Astrocyte (in vitro differentiated cells and primary cell): ENCODE results near the gene GNAQ. TPM values are rescaled to one million over a fixed set of nuclear protein-coding genes. Genes with fewer than 3 reads are reported as not detected.
A peak's percentile ranks its signal among the peaks of the same experiment; 100 is the strongest.

ENCODE experiments used
- DNase-seq: peaks from one replicate; pipeline ENCODE4 v3.0.0-alpha.2; 2010; ENCODE audit warnings: low read depth
- FAIRE-seq: peaks from 2 replicates; lab custom pipeline; 2011; peaks lifted over from hg19 to GRCh38; lab: Jason Lieb, UNC
- H2AFZ ChIP-seq: 2 replicates; pipeline ENCODE4 v1.6.0; 2012; ENCODE audit warnings: low read depth, low read length, inconsistent platforms
- H3K27ac ChIP-seq: 2 replicates; pipeline ENCODE4 v1.5.1; 2011; ENCODE audit warnings: low read depth, low read length, inconsistent platforms
- H3K27me3 ChIP-seq: 2 replicates; pipeline ENCODE4 v1.6.0; 2011; ENCODE audit warnings: low read length, inconsistent platforms; ENCODE audit not compliant: insufficient read depth
- H3K36me3 ChIP-seq: 2 replicates; pipeline ENCODE4 v1.5.1; 2011; ENCODE audit warnings: low read length, inconsistent platforms; ENCODE audit not compliant: insufficient read depth
- H3K4me1 ChIP-seq: 2 replicates; pipeline ENCODE4 v1.5.1; 2011; ENCODE audit warnings: low read length, inconsistent platforms; ENCODE audit not compliant: insufficient read depth
- H3K4me2 ChIP-seq: 2 replicates; pipeline ENCODE4 v1.6.0; 2012; ENCODE audit warnings: low read length, inconsistent platforms
- H3K4me3 ChIP-seq: 2 replicates; pipeline ENCODE4 v1.5.1; 2011; ENCODE audit warnings: low read depth, mild to moderate bottlenecking, low read length, inconsistent platforms; ENCODE audit not compliant: insufficient read depth
- H3K79me2 ChIP-seq: 2 replicates; pipeline ENCODE4 v1.6.0; 2012; ENCODE audit warnings: mild to moderate bottlenecking, low read length, inconsistent platforms; ENCODE audit not compliant: insufficient read depth
- H3K9ac ChIP-seq: 2 replicates; pipeline ENCODE4 v1.6.0; 2012; ENCODE audit warnings: mild to moderate bottlenecking, low read length, inconsistent platforms
- H3K9me3 ChIP-seq: 2 replicates; pipeline ENCODE4 v1.5.1; 2012; ENCODE audit warnings: low read depth, mild to moderate bottlenecking, low read length, inconsistent platforms; ENCODE audit not compliant: insufficient read depth
- H4K20me1 ChIP-seq: 2 replicates; pipeline ENCODE4 v1.6.0; 2012; ENCODE audit warnings: low read length, inconsistent platforms; ENCODE audit not compliant: insufficient read depth
- H3K27ac Mint-ChIP-seq: one replicate; pipeline ENCODE4 v1.8.0; 2021; ENCODE audit warnings: mild to moderate bottlenecking, mixed read lengths; ENCODE audit not compliant: unreplicated experiment
- H3K27me3 Mint-ChIP-seq: one replicate; pipeline ENCODE4 v1.8.0; 2021; ENCODE audit warnings: low read depth, mixed read lengths; ENCODE audit not compliant: unreplicated experiment
- H3K36me3 Mint-ChIP-seq: one replicate; pipeline ENCODE4 v1.8.0; 2021; ENCODE audit warnings: low read depth, mixed read lengths; ENCODE audit not compliant: unreplicated experiment
- H3K4me1 Mint-ChIP-seq: one replicate; pipeline ENCODE4 v1.8.0; 2021; ENCODE audit warnings: low read depth, mixed read lengths; ENCODE audit not compliant: unreplicated experiment
- H3K4me3 Mint-ChIP-seq: one replicate; pipeline ENCODE4 v1.8.0; 2021; ENCODE audit warnings: mild to moderate bottlenecking, moderate library complexity, mixed read lengths; ENCODE audit not compliant: unreplicated experiment
- H3K9me3 Mint-ChIP-seq: one replicate; pipeline ENCODE4 v1.8.0; 2021; ENCODE audit warnings: mild to moderate bottlenecking, mixed read lengths; ENCODE audit not compliant: unreplicated experiment
- EZH2 ChIP-seq: IDR thresholded peaks from 2 replicates; pipeline ENCODE4 v1.6.1; 2012; ENCODE audit warnings: mild to moderate bottlenecking, low read length, inconsistent platforms; ENCODE audit not compliant: insufficient read depth
- total RNA-seq: library from RNA; stranded (reverse); gene quantifications from 2 replicates; pipeline ENCODE4 v1.2.1, GENCODE V29; 2021
- TF ChIP-seq, protein P1 (sequence below): IDR thresholded peaks from 2 replicates; pipeline ENCODE4 v1.5.1; 2011; ENCODE audit warnings: low read depth, mild to moderate bottlenecking, inconsistent platforms, low read length, moderate library complexity; ENCODE audit not compliant: insufficient read depth

Gene GNAQ
- total RNA-seq, 1 donor from 2014 or later, result 74.9 TPM

DNA sequence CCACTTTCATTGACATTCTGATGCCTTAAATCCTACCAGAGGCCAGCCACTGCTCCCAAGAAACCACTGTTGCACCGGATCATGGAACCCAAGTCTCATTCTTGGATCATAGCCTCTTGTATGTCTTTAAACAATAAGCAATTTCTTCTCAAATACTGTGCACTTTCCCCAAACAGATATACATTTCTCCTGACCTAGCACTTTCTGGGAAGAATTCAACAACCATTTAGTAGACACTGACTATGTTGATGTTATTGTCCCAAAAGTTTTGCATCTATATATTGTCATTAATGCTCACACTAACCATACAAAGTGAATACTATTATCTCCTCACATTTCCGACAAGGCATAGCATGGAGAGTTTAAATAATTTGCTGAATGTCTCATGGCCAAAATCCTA is 123.3 kb downstream of the GNAQ start:
- Histone ChIP-seq H3K27me3 (no peaks in the 10 kb centered on the region), H3K79me2 (peaks cover 32% of the 10 kb centered on the region), H4K20me1 (peaks cover 31% of the 10 kb centered on the region), H3K9ac (no peak overlapping the region), H3K4me2 (no peak overlapping the region), H2AFZ (no peak overlapping the region), H3K36me3 (no peaks in the 10 kb centered on the region), H3K9me3 (no peaks in the 10 kb centered on the region), H3K4me1 (peaks cover 11% of the 10 kb centered on the region), H3K4me3 (no peak overlapping the region), H3K27ac (no peak overlapping the region)
- Mint-ChIP-seq H3K36me3 (peaks cover 10% of the 10 kb centered on the region), H3K27ac (no peak overlapping the region), H3K4me1 (peaks cover 19% of the 10 kb centered on the region), H3K4me3 (no peak overlapping the region), H3K27me3 (no peaks in the 10 kb centered on the region), H3K9me3 (no peaks in the 10 kb centered on the region)
- DNase-seq (no peak), FAIRE-seq (no peak)
- TF ChIP-seq, protein P1, sequence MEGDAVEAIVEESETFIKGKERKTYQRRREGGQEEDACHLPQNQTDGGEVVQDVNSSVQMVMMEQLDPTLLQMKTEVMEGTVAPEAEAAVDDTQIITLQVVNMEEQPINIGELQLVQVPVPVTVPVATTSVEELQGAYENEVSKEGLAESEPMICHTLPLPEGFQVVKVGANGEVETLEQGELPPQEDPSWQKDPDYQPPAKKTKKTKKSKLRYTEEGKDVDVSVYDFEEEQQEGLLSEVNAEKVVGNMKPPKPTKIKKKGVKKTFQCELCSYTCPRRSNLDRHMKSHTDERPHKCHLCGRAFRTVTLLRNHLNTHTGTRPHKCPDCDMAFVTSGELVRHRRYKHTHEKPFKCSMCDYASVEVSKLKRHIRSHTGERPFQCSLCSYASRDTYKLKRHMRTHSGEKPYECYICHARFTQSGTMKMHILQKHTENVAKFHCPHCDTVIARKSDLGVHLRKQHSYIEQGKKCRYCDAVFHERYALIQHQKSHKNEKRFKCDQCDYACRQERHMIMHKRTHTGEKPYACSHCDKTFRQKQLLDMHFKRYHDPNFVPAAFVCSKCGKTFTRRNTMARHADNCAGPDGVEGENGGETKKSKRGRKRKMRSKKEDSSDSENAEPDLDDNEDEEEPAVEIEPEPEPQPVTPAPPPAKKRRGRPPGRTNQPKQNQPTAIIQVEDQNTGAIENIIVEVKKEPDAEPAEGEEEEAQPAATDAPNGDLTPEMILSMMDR, result no peak
- TF ChIP-seq EZH2, result no peak

- Histone ChIP-seq H3K36me3 (no peaks in the 10 kb centered on the region), H4K20me1 (peaks cover 31% of the 10 kb centered on the region), H3K9me3 (no peaks in the 10 kb centered on the region), H3K4me3 (no peak overlapping the region), H2AFZ (no peak overlapping the region), H3K9ac (no peak overlapping the region), H3K27ac (no peak overlapping the region), H3K27me3 (no peaks in the 10 kb centered on the region), H3K4me2 (peak overlapping the region; percentile 9), H3K4me1 (peaks cover 11% of the 10 kb centered on the region), H3K79me2 (peaks cover 27% of the 10 kb centered on the region)
- Mint-ChIP-seq H3K27ac (no peak overlapping the region), H3K36me3 (peaks cover 10% of the 10 kb centered on the region), H3K4me1 (peaks cover 23% of the 10 kb centered on the region), H3K27me3 (no peaks in the 10 kb centered on the region), H3K4me3 (no peak overlapping the region), H3K9me3 (no peaks in the 10 kb centered on the region)
- TF ChIP-seq, protein P1, result no peak
- no peak for TF ChIP-seq EZH2
- DNase-seq (no peak), FAIRE-seq (no peak)
Observed at GRCh38 chr9:77907585-77907984, 124.0 kb downstream of the GNAQ start.

DNA sequence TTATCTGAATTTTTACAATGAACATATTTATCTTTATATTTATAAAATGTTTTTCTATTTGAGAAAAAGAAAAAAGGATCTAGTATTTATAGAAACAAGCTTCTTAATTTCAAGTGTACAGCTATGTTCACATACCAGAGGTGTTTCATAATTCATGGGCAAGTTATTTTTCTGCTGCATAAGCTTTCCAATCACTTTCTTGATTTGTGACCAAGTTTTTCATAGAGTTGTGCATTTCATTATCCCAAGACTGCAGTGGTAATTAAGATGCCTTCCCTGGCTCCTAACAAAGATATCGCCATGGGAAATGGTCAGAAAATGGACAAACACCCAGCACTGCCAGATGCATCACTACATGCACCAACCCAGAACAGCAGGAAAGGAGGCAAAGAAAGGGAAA is 124.6 kb downstream of the GNAQ start:
- H3K27ac ChIP-seq, result no peak overlapping the region
- no peak overlapping the region for H2AFZ ChIP-seq
- H3K9ac ChIP-seq, result no peak overlapping the region
- DNase-seq (no peak), FAIRE-seq (no peak)
- H4K20me1 ChIP-seq, result peaks cover 31% of the 10 kb centered on the region
- H3K4me2 ChIP-seq, result peak overlapping the region; percentile 9
- no peaks in the 10 kb centered on the region for H3K27me3 Mint-ChIP-seq
- H3K9me3 ChIP-seq, result no peaks in the 10 kb centered on the region
- no peak overlapping the region for H3K4me3 ChIP-seq
- peaks cover 19% of the 10 kb centered on the region for H3K4me1 Mint-ChIP-seq
- H3K27ac Mint-ChIP-seq, result no peak overlapping the region
- no peak overlapping the region for H3K4me3 Mint-ChIP-seq
- TF ChIP-seq EZH2, result no peak
- TF ChIP-seq, protein P1, result no peak
- H3K27me3 ChIP-seq, result no peaks in the 10 kb centered on the region
- peaks cover 10% of the 10 kb centered on the region for H3K36me3 Mint-ChIP-seq
- peaks cover 26% of the 10 kb centered on the region for H3K79me2 ChIP-seq
- H3K9me3 Mint-ChIP-seq, result no peaks in the 10 kb centered on the region
- H3K4me1 ChIP-seq, result peaks cover 11% of the 10 kb centered on the region
- H3K36me3 ChIP-seq, result no peaks in the 10 kb centered on the region
